Esophagus muscularis mucosa (tissue), 4 donors: ENCODE measurements around the gene PPP6R3. TPM values are rescaled to one million over a fixed set of nuclear protein-coding genes. Genes with fewer than 3 reads are reported as not detected.
"Not testable (repeated sequence)": the region's sequence is repeated elsewhere in the genome, so short reads cannot be mapped to it uniquely, and the experiment has no call there.

Experiments used
- DNase-seq: peaks from one replicate; pipeline ENCODE4 v3.0.0-alpha.2; 2017; ENCODE audit errors: extremely low spot score
- H3K27ac ChIP-seq, 4 donors: fragments of 200-600 bp; sonication (generic); replicated peaks in 1 of 4; 1 replicate in 3 of 4; 2 replicates in 1 of 4; pipeline ENCODE4 v1.5.1; 2016 to 2019; ENCODE audit warnings: mild to moderate bottlenecking in 1 of 4
- H3K27me3 ChIP-seq, 4 donors: fragments of 200-600 bp; sonication (generic); one replicate each; pipeline versions ENCODE4 v1.5.1 to v1.6.0; 2016 to 2019
- H3K36me3 ChIP-seq, 4 donors: fragments of 200-600 bp; sonication (generic); one replicate each; pipeline ENCODE4 v1.5.1; 2016 to 2019
- H3K4me1 ChIP-seq, 4 donors: fragments of 200-600 bp; sonication (generic); one replicate each; pipeline ENCODE4 v1.5.1; 2016 to 2019
- H3K4me3 ChIP-seq, 4 donors: fragments of 200-600 bp; sonication (generic); 1 replicate in 2 of 4; 2 replicates in 2 of 4; pipeline ENCODE4 v1.5.1; 2016 to 2019; ENCODE audit warnings: mild to moderate bottlenecking in 4 of 4, moderate library complexity in 1 of 4
- H3K9me3 ChIP-seq, 4 donors: fragments of 200-600 bp; sonication (generic); 1 replicate in 3 of 4; 2 replicates in 1 of 4; pipeline ENCODE4 v1.5.1; 2016 to 2019
- EP300 ChIP-seq: sonication (generic); formaldehyde crosslinking; IDR thresholded peaks from one replicate; pipeline ENCODE4 v1.6.1; 2017; ENCODE audit warnings: antibody characterized with exemption
- POLR2A ChIP-seq: fragments of 450-650 bp; IDR thresholded peaks from one replicate; pipeline ENCODE4 v1.6.1; 2017; ENCODE audit warnings: antibody characterized with exemption, moderate library complexity, mild to moderate bottlenecking, low read depth
- POLR2AphosphoS5 ChIP-seq, 2 donors: sonication (generic); formaldehyde crosslinking; IDR thresholded peaks; one replicate each; pipeline ENCODE4 v1.6.1; 2017; ENCODE audit warnings: antibody characterized with exemption in 2 of 2
- WGBS: methylation state at CpG from one replicate; pipeline ENCODE4 v1.1.5; 2018; 5-methylcytosine and 5-hydroxymethylcytosine counted together
- intact Hi-C: fragments of 100-400 bp; cut with DNase I; formaldehyde crosslinking; loops from one replicate; pipeline ENCODE4 v1.15.1; 2023
- total RNA-seq, 4 donors: library from RNA; depleted of rRNA; stranded (reverse); fragments of >200 nt; gene quantifications; one replicate each; pipeline versions ENCODE4 v1.1.0 to v1.2.1, GENCODE V29; 2016
- TF ChIP-seq, protein P1 (sequence below), 3 experiments: fragments of 200-600 bp in 2 of 3; fragments of 450-650 bp in 1 of 3; sonication (generic) in 2 of 3; IDR thresholded peaks; one replicate each; pipeline ENCODE4 v1.5.1; 2017 to 2019; ENCODE audit warnings: antibody characterized with exemption in 3 of 3, mild to moderate bottlenecking in 2 of 3, moderate library complexity in 1 of 3

The PPP6R3 gene
- total RNA-seq, 4 donors from 2014 or later = 106 to 132 (median 116) TPM

DNA sequence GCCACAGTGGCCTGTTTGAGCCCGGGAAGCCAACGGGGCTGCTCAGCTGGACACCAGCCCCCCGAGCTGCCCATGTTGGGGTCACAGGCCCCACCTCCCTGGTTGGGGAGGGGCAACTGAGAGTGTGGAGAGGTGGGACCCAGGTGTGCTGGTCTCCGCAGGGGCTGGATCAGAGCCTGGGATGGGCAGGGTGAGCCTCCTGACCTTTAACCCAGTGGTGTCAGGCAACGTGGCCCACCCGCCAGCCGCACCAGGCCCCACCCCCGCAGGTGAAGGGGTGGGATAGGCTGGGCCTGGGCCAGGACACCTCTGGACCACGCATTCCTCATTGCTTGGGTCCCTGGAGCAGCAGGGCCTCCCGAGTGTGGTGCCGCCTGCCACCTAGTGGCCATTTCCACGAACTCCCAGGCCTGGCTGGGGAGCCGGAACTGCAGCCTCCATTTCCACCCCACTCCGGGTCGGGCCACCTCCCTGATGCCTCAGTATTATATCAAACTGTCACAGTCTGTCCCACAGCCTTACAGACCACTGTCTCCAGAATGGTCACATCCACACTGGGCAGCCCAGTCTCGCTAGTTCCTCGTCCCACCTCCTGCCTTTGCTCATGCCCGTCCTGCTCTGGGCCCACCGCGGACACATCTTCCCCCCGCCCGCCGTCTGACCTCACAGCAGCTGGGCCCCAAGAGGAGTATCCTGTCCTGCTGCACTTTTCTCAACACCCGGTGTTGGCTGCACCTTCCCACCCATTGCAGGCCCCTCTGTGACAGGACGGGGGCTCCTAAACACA, 13.3 kb upstream of the PPP6R3 start:
- no peak for TF ChIP-seq POLR2A
- peak in 1 of 2 donors; percentile 51 for TF ChIP-seq POLR2AphosphoS5 (IDR thresholded peaks at IDR 0.05)
- TF ChIP-seq, protein P1, sequence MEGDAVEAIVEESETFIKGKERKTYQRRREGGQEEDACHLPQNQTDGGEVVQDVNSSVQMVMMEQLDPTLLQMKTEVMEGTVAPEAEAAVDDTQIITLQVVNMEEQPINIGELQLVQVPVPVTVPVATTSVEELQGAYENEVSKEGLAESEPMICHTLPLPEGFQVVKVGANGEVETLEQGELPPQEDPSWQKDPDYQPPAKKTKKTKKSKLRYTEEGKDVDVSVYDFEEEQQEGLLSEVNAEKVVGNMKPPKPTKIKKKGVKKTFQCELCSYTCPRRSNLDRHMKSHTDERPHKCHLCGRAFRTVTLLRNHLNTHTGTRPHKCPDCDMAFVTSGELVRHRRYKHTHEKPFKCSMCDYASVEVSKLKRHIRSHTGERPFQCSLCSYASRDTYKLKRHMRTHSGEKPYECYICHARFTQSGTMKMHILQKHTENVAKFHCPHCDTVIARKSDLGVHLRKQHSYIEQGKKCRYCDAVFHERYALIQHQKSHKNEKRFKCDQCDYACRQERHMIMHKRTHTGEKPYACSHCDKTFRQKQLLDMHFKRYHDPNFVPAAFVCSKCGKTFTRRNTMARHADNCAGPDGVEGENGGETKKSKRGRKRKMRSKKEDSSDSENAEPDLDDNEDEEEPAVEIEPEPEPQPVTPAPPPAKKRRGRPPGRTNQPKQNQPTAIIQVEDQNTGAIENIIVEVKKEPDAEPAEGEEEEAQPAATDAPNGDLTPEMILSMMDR (IDR thresholded peaks at IDR 0.05) = peak; percentile 91 to 97 (median 92)
- H3K4me1 ChIP-seq = peaks cover 0 to 14% (median 9%) of the 10 kb centered on the region in 4 donors
- no peaks in the 10 kb centered on the region for H3K9me3 ChIP-seq
- peaks cover under 1 to 56% (median 44%) of the 10 kb centered on the region in 4 donors for H3K36me3 ChIP-seq
- peak overlapping the region in 3 of 4 donors; percentile 2 to 48 (median 37) for H3K27ac ChIP-seq
- 65% methylated on average over 12 of the region's 25 CpGs for WGBS
- no peaks in the 10 kb centered on the region for H3K27me3 ChIP-seq
- no peak overlapping the region for H3K4me3 ChIP-seq
- DNase-seq = no peak
- intact Hi-C loops = loop anchor here (2.0 kb wide), 2 partner anchors 62 to 188 kb away; no protein-coding TSS in a partner anchor

DNA sequence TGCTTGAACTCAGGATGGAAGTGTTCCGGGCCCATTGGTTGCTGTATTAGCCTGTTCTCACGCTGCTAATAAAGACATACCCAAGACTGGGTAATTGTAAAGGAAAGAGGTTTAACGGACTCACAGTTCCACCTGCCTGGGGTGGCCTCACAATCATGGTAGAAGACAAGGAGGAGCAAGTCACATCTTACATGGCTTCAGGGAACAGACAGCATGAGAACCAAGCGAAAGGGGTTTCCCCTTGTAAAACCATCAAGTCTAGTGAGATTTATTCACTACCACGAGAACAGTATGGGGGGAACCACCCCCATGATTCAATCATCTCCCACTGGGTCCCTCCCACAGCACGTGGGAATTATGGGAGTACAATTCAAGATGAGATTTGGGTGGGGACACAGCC, 12.6 kb upstream of the PPP6R3 start:
- intact Hi-C loops = loop anchor here (2.0 kb wide), 2 partner anchors 63 to 189 kb away; no protein-coding TSS in a partner anchor
- WGBS = 78% methylated on average over 5 of the region's 6 CpGs
- not testable (repeated sequence) for DNase-seq, H3K4me3 ChIP-seq, H3K27ac ChIP-seq, H3K27me3 ChIP-seq, H3K9me3 ChIP-seq
- Histone ChIP-seq H3K36me3 (peaks cover 0 to 49% (median 37%) of the 10 kb centered on the region in 4 donors), H3K4me1 (peaks cover 0 to 14% (median 9%) of the 10 kb centered on the region in 4 donors)

DNA sequence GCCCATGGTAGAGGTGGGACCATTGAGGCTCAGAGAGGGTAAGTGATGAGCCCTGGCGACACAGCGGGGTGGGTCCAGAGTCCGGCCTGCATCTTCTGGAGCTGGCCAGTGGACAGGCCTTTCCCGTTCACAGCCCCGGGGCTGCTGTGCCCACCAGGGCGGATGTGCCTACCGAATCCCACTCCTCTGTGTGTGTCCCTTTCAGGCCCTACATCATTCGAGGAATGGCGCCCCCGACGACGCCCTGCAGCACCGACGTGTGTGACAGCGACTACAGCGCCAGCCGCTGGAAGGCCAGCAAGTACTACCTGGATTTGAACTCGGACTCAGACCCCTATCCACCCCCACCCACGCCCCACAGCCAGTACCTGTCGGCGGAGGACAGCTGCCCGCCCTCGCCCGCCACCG, 11.9 kb upstream of the PPP6R3 start:
- Histone ChIP-seq H3K4me3 (no peak overlapping the region), H3K9me3 (no peaks in the 10 kb centered on the region), H3K4me1 (peaks cover 0 to 14% (median 9%) of the 10 kb centered on the region in 4 donors), H3K27me3 (no peaks in the 10 kb centered on the region), H3K27ac (no peak overlapping the region), H3K36me3 (peaks cover 0 to 47% (median 35%) of the 10 kb centered on the region in 4 donors)
- DNase-seq = no peak
- intact Hi-C loops = no loop called here
- TF ChIP-seq POLR2A (no peak), EP300 (no peak), POLR2AphosphoS5 (IDR thresholded peaks at IDR 0.05) (no peak)
- TF ChIP-seq, protein P1 (IDR thresholded peaks at IDR 0.05) = no peak
- WGBS = 83% methylated on average over 18 of the region's 25 CpGs

DNA sequence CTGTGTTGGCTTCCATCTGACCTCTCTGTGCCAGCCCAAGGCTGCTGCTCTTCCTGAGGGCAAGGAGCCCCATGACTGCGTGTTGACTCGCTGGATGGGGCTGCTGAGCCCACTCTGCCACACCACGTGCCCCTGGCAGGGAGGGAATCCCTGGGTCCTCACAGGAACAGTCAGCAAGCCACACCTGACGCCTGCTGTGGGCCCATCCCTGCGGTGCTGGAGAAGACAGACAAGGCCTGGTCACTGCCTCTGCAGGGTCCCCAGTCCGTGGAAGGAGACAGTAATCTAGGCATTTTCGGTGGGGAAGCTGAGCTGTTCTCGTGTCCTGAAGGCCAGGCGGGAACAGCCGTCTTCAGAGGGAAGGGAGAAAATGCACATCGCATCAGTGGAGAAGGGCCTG, 10.6 kb upstream of the PPP6R3 start:
- no peaks in the 10 kb centered on the region for H3K27me3 ChIP-seq
- DNase-seq = no peak
- no peaks in the 10 kb centered on the region for H3K9me3 ChIP-seq
- H3K4me1 ChIP-seq = peaks cover 0 to 10% (median 6%) of the 10 kb centered on the region in 4 donors
- 90% methylated on average over 10 of the region's 11 CpGs for WGBS
- H3K36me3 ChIP-seq = peaks cover 0 to 47% (median 35%) of the 10 kb centered on the region in 4 donors
- no peak overlapping the region for H3K4me3 ChIP-seq
- no peak for TF ChIP-seq POLR2A
- no peak for TF ChIP-seq EP300
- TF ChIP-seq, protein P1 (IDR thresholded peaks at IDR 0.05) = no peak
- no peak overlapping the region for H3K27ac ChIP-seq
- intact Hi-C loops = no loop called here

DNA sequence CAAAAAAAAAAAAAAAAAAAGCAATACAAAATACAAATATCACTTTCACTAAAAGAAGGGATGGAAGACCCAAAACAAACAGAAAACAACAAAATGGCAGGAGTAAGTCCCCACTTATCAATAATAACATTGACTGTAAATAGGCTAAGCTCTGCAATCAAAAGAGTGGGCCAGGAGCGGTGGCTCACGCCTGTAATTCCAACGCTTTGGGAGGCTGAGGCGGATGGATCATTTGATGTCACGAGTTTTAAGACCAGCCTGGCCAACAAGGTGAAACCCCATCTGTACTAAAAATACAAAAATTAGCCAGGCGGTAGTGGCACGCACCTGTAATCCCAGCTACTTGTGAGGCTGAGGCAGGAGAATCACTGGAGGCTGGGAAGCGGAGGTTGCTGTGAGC, 9.8 kb upstream of the PPP6R3 start:
- Histone ChIP-seq H3K4me1 (peaks cover 0 to 10% (median 6%) of the 10 kb centered on the region in 4 donors), H3K27ac (no peak overlapping the region), H3K36me3 (peaks cover 0 to 40% (median 32%) of the 10 kb centered on the region in 4 donors), H3K27me3 (no peaks in the 10 kb centered on the region), H3K9me3 (no peaks in the 10 kb centered on the region), H3K4me3 (no peak overlapping the region)
- WGBS = 95% methylated on average over 8 of the region's 8 CpGs
- intact Hi-C loops = no loop called here
- DNase-seq = no peak
- TF ChIP-seq POLR2A (no peak), POLR2AphosphoS5 (IDR thresholded peaks at IDR 0.05) (no peak), EP300 (no peak)
- TF ChIP-seq, protein P1 (IDR thresholded peaks at IDR 0.05) = no peak
